ENCODE measurements around the gene C16orf78. TPM values are rescaled to one million over a fixed set of nuclear protein-coding genes. Genes with fewer than 3 reads are reported as not detected.

Gene C16orf78
- total and polyA plus RNA-seq, 2 donors (not counting 1 experiment from before 2014, with no cell fraction given): not detected

- H3K9me3 ChIP-seq (ENCODE audit: control extremely low read depth in 1 of 3, control insufficient read depth in 2 of 3, insufficient read depth in 1 of 3, low read length in 2 of 3): no peaks in the 10 kb centered on the region
- no peak overlapping the region for H3K4me3 ChIP-seq (ENCODE audit: control extremely low read depth in 1 of 5, extremely low read depth in 1 of 5, insufficient read depth in 1 of 5, low read depth in 2 of 5, low read length in 4 of 5)
- Mint-ChIP-seq H3K27ac (no peak overlapping the region), H3K9me3 (ENCODE audit: insufficient read depth) (no peaks in the 10 kb centered on the region), H3K27me3 (peaks cover 13% of the 10 kb centered on the region), H3K4me3 (no peak overlapping the region), H3K4me1 (no peaks in the 10 kb centered on the region)
- no peaks in the 10 kb centered on the region for H3K36me3 ChIP-seq (replicated peaks in 1 of 2; ENCODE audit: control extremely low read depth in 1 of 2, control insufficient read depth in 1 of 2, extremely low read depth in 1 of 2, insufficient read depth in 2 of 2, low read length in 1 of 2)
- H4K20me1 ChIP-seq (ENCODE audit: control insufficient read depth, insufficient read depth, low read length, poor library complexity, severe bottlenecking): no peaks in the 10 kb centered on the region
- intact Hi-C loops (cut with micrococcal nuclease): no loop called here
- H2AFZ ChIP-seq (ENCODE audit: insufficient read depth, low read depth, low read length, poor library complexity, severe bottlenecking): no peak overlapping the region
- CTCF ChIA-PET: no interaction called here
- H3K4me2 ChIP-seq (replicated peaks; ENCODE audit: low read depth, low read length, poor library complexity, severe bottlenecking): no peak overlapping the region
- H3K27me3 ChIP-seq (replicated peaks in 1 of 4; ENCODE audit: control extremely low read depth in 1 of 4, control insufficient read depth in 3 of 4, insufficient read depth in 4 of 4, low read length in 3 of 4): no peaks in the 10 kb centered on the region
- no peaks in the 10 kb centered on the region for H3K79me2 ChIP-seq (ENCODE audit: control insufficient read depth, insufficient read depth, low read length)
- H3K9ac ChIP-seq (ENCODE audit: low read length): no peak overlapping the region
- no peak for TF ChIP-seq EZH2 (IDR thresholded peaks at IDR 0.05; ENCODE audit: borderline replicate concordance, insufficient read depth, low read depth, low read length, poor library complexity, severe bottlenecking)
- no peaks in the 10 kb centered on the region for H3K4me1 ChIP-seq (ENCODE audit: control insufficient read depth in 2 of 2, insufficient read depth in 2 of 2, low read length in 2 of 2)
- no peak overlapping the region for H3K27ac ChIP-seq (ENCODE audit: low read length in 2 of 2)
- DNase-seq: no peak
- WGBS (ENCODE audit: insufficient coverage): 96% methylated on average over 5 of the region's 6 CpGs
- POLR2A ChIA-PET: no interaction called here
- ATAC-seq (ENCODE audit: low read depth): no peak
These were observed 61.1 kb downstream of the C16orf78 start for GRCh38 chr16:49434733-49435132.

GRCh38 chr16:49436181-49436580, 62.6 kb downstream of the C16orf78 start:
- CTCF ChIA-PET: no interaction called here
- no peak overlapping the region for H3K4me3 Mint-ChIP-seq
- WGBS (ENCODE audit: insufficient coverage): 88% methylated on average over 2 of the region's 7 CpGs

More at GRCh38 chr16:49436181-49436580, 62.6 kb downstream of the C16orf78 start:
- Histone ChIP-seq H3K4me2 (replicated peaks; ENCODE audit: low read depth, low read length, poor library complexity, severe bottlenecking) (no peak overlapping the region), H3K4me1 (ENCODE audit: control insufficient read depth in 2 of 2, insufficient read depth in 2 of 2, low read length in 2 of 2) (peaks cover 8% of the 10 kb centered on the region in 2 donors), H3K4me3 (ENCODE audit: control extremely low read depth in 1 of 5, extremely low read depth in 1 of 5, insufficient read depth in 1 of 5, low read depth in 2 of 5, low read length in 4 of 5) (no peak overlapping the region), H4K20me1 (ENCODE audit: control insufficient read depth, insufficient read depth, low read length, poor library complexity, severe bottlenecking) (no peaks in the 10 kb centered on the region), H3K9ac (ENCODE audit: low read length) (no peak overlapping the region), H2AFZ (ENCODE audit: insufficient read depth, low read depth, low read length, poor library complexity, severe bottlenecking) (no peak overlapping the region), H3K27me3 (replicated peaks in 1 of 4; ENCODE audit: control extremely low read depth in 1 of 4, control insufficient read depth in 3 of 4, insufficient read depth in 4 of 4, low read length in 3 of 4) (no peaks in the 10 kb centered on the region), H3K36me3 (replicated peaks in 1 of 2; ENCODE audit: control extremely low read depth in 1 of 2, control insufficient read depth in 1 of 2, extremely low read depth in 1 of 2, insufficient read depth in 2 of 2, low read length in 1 of 2) (no peaks in the 10 kb centered on the region), H3K27ac (ENCODE audit: low read length in 2 of 2) (no peak overlapping the region), H3K9me3 (ENCODE audit: control extremely low read depth in 1 of 3, control insufficient read depth in 2 of 3, insufficient read depth in 1 of 3, low read length in 2 of 3) (no peaks in the 10 kb centered on the region), H3K79me2 (ENCODE audit: control insufficient read depth, insufficient read depth, low read length) (no peaks in the 10 kb centered on the region)
- Mint-ChIP-seq H3K27me3 (peaks cover 11% of the 10 kb centered on the region), H3K4me1 (peaks cover 11% of the 10 kb centered on the region), H3K27ac (no peak overlapping the region), H3K9me3 (ENCODE audit: insufficient read depth) (no peaks in the 10 kb centered on the region)
- DNase-seq (no peak), ATAC-seq (ENCODE audit: low read depth) (no peak)
- intact Hi-C loops (cut with micrococcal nuclease): no loop called here
- TF ChIP-seq CTCF (IDR thresholded peaks at IDR 0.05) (no peak), EZH2 (IDR thresholded peaks at IDR 0.05; ENCODE audit: borderline replicate concordance, insufficient read depth, low read depth, low read length, poor library complexity, severe bottlenecking) (no peak)
- POLR2A ChIA-PET: no interaction called here

Measured in B cell (primary cell).